HEK293 (cell line): ENCODE results near the gene BOK.
A peak's percentile ranks its signal among the peaks of the same experiment; 100 is the strongest.

Experiments
- CTCF ChIA-PET: fragments of 350-600 bp; formaldehyde crosslinking; extraction: SDS; loops from one replicate; lab custom pipeline; 2021; ENCODE audit warnings: antibody characterized with exemption; lab: Yijun Ruan, JAX
- POLR2A ChIA-PET: fragments of 300-600 bp; formaldehyde crosslinking; extraction: SDS; loops from one replicate; lab custom pipeline; 2020; ENCODE audit warnings: antibody characterized with exemption, inconsistent platforms; lab: Yijun Ruan, JAX
- H3K27ac ChIP-seq: fragments of 200-500 bp; sonication (Bioruptor generic); 2 replicates; pipeline ENCODE4 v1.5.1; 2014; ENCODE audit warnings: low read depth, low read length, control low read depth, inconsistent platforms; ENCODE audit errors: extremely low read depth
- H3K36me3 ChIP-seq, 2 experiments: fragments of 200-500 bp in 1 of 2; sonication (Bioruptor generic) in 1 of 2; 1 replicate in 1 of 2; 2 replicates in 1 of 2; pipeline ENCODE4 v1.5.1; 2014 to 2017; ENCODE audit warnings: inconsistent platforms in 2 of 2, low read length in 2 of 2; ENCODE audit not compliant: control insufficient read depth in 2 of 2, insufficient read depth in 1 of 2
- H3K4me1 ChIP-seq: fragments of 200-500 bp; sonication (Bioruptor generic); 2 replicates; pipeline ENCODE4 v1.5.1; 2014; ENCODE audit warnings: mild to moderate bottlenecking, low read length, inconsistent platforms; ENCODE audit not compliant: control insufficient read depth, insufficient read depth
- H3K4me3 ChIP-seq: 2 replicates; pipeline ENCODE4 v1.5.1; 2011; ENCODE audit warnings: low read depth, mild to moderate bottlenecking, control low read depth, low read length, moderate library complexity
- H3K9me3 ChIP-seq: fragments of 200-500 bp; sonication (Bioruptor generic); 2 replicates; pipeline ENCODE4 v1.5.1; 2014; ENCODE audit warnings: low read depth, low read length, inconsistent platforms; ENCODE audit not compliant: control insufficient read depth, insufficient read depth
- EGR2 ChIP-seq: fragments of 450-650 bp; formaldehyde crosslinking; IDR thresholded peaks from 2 replicates; pipeline ENCODE4 v1.5.1; 2016; ENCODE audit warnings: low read depth, missing biosample characterization, missing genetic modification characterization
- GLIS2 ChIP-seq: fragments of 450-650 bp; formaldehyde crosslinking; IDR thresholded peaks from 2 replicates; pipeline ENCODE4 v1.5.1; 2016; ENCODE audit warnings: missing biosample characterization, missing genetic modification characterization
- HIC1 ChIP-seq: fragments of 450-650 bp; formaldehyde crosslinking; IDR thresholded peaks from 2 replicates; pipeline ENCODE4 v1.5.1; 2016; ENCODE audit warnings: missing biosample characterization, missing genetic modification characterization
- KLF1 ChIP-seq: fragments of 450-650 bp; formaldehyde crosslinking; IDR thresholded peaks from 2 replicates; pipeline ENCODE4 v1.5.1; 2016; ENCODE audit warnings: missing biosample characterization, missing genetic modification characterization
- PATZ1 ChIP-seq: fragments of 450-650 bp; formaldehyde crosslinking; IDR thresholded peaks from 2 replicates; pipeline ENCODE4 v1.5.1; 2016; ENCODE audit warnings: missing biosample characterization, missing genetic modification characterization
- SP2 ChIP-seq: fragments of 450-650 bp; formaldehyde crosslinking; IDR thresholded peaks from 2 replicates; pipeline ENCODE4 v1.5.1; 2016; ENCODE audit warnings: missing biosample characterization, missing genetic modification characterization
- SP7 ChIP-seq: fragments of 450-650 bp; formaldehyde crosslinking; IDR thresholded peaks from 2 replicates; pipeline ENCODE4 v1.5.1; 2016; ENCODE audit warnings: missing biosample characterization, missing genetic modification characterization
- ZEB2 ChIP-seq: fragments of 450-650 bp; formaldehyde crosslinking; IDR thresholded peaks from 2 replicates; pipeline ENCODE4 v1.5.1; 2016; ENCODE audit warnings: missing biosample characterization, missing genetic modification characterization
- ZFHX2 ChIP-seq: fragments of 450-650 bp; formaldehyde crosslinking; conservative IDR thresholded peaks from 2 replicates; pipeline ENCODE4 v1.5.1; 2016; ENCODE audit warnings: missing biosample characterization, missing genetic modification characterization
- ZNF514 ChIP-seq: fragments of 450-650 bp; formaldehyde crosslinking; IDR thresholded peaks from 2 replicates; pipeline ENCODE4 v1.5.1; 2016; ENCODE audit warnings: missing biosample characterization, missing genetic modification characterization
- ZNF518A ChIP-seq: fragments of 450-650 bp; formaldehyde crosslinking; conservative IDR thresholded peaks from 2 replicates; pipeline ENCODE4 v1.5.1; 2016; ENCODE audit warnings: low read depth, missing biosample characterization, missing genetic modification characterization
- ZNF600 ChIP-seq: fragments of 450-650 bp; formaldehyde crosslinking; IDR thresholded peaks from 2 replicates; pipeline ENCODE4 v1.5.1; 2016; ENCODE audit warnings: missing biosample characterization, missing genetic modification characterization

The BOK gene

GRCh38 chr2:241561832-241562231 lies 3.3 kb downstream of the BOK start:
- Histone ChIP-seq H3K27ac (no peak overlapping the region), H3K4me3 (no peak overlapping the region), H3K4me1 (no peaks in the 10 kb centered on the region), H3K9me3 (no peaks in the 10 kb centered on the region; the same call in 1 of the 2 replicates), H3K36me3 (no peaks in the 10 kb centered on the region)
- CTCF ChIA-PET: interaction anchor here (0.6 kb wide), 1 partner anchor 49 kb away, joined by 3 read pairs; no protein-coding TSS in a partner anchor
- TF ChIP-seq ZNF600 (0 out of 2 replicates have a peak, but pooled peaks have one; percentile 14), KLF1 (tag by site-specific recombination) (0 out of 2 replicates have a peak, but pooled peaks have one; percentile 15), PATZ1 (tag by site-specific recombination) (0 out of 2 replicates have a peak, but pooled peaks have one; percentile 17), SP7 (0 out of 2 replicates have a peak, but pooled peaks have one; percentile 26), EGR2 (peak; percentile 38), SP2 (peak; percentile 63), GLIS2 (tag by site-specific recombination) (0 out of 2 replicates have a peak, but pooled peaks have one; percentile 23), ZEB2 (tag by site-specific recombination) (no peak), ZNF514 (tag by site-specific recombination) (no peak), ZFHX2 (tag by site-specific recombination) (peak; percentile 62)
- POLR2A ChIA-PET: no interaction called here

GRCh38 chr2:241562269-241562891 lies 3.8 kb downstream of the BOK start:
- Histone ChIP-seq H3K27ac (no peak overlapping the region), H3K36me3 (no peaks in the 10 kb centered on the region), H3K9me3 (no peaks in the 10 kb centered on the region; the same call in 1 of the 2 replicates), H3K4me1 (no peaks in the 10 kb centered on the region), H3K4me3 (no peak overlapping the region)
- ChIA-PET POLR2A (no interaction called here), CTCF (interaction anchor here (0.6 kb wide), 1 partner anchor 49 kb away, joined by 3 read pairs; no protein-coding TSS in a partner anchor)
- TF ChIP-seq HIC1 (peak; percentile 46; the same call in 1 of the 2 replicates), ZNF518A (tag by site-specific recombination) (no peak), KLF1 (tag by site-specific recombination) (0 out of 2 replicates have a peak, but pooled peaks have one; percentile 6)
